Right renal pelvis (tissue), 4 donors: ENCODE results near the gene LBX1. TPM values are rescaled to one million over a fixed set of nuclear protein-coding genes. Genes with fewer than 3 reads are reported as not detected.
"Not testable (repeated sequence)": the region's sequence is repeated elsewhere in the genome, so short reads cannot be mapped to it uniquely, and the experiment has no call there.

Experiments
- DNase-seq, 4 donors: peaks; one replicate each; pipeline ENCODE4 v3.0.0-alpha.2; 2013; ENCODE audit warnings: low read depth in 4 of 4, low spot score in 3 of 4, missing footprints in 1 of 4
- polyA plus RNA-seq, 4 donors: library from polyadenylated mRNA; unstranded; fragments of 120-200 nt; gene quantifications; one replicate each; pipeline ENCODE4 v1.2.1, GENCODE V29; 2013; ENCODE audit not compliant: insufficient read length in 4 of 4

Gene LBX1
- polyA plus RNA-seq, 4 donors = not detected

- no peak for DNase-seq
Observed at GRCh38 chr10:101215397-101216206, 13.7 kb downstream of the LBX1 start.

- peak in 1 of 4 donors; percentile 59 for DNase-seq
Observed at GRCh38 chr10:101214446-101215396, 14.5 kb downstream of the LBX1 start.

GRCh38 chr10:101208543-101208942 is 20.7 kb downstream of the LBX1 start:
- no peak for DNase-seq

GRCh38 chr10:101207026-101207425 is 22.2 kb downstream of the LBX1 start:
- no peak for DNase-seq

- DNase-seq = not testable (repeated sequence)
Observed at GRCh38 chr10:101202667-101203066, 26.6 kb downstream of the LBX1 start.

GRCh38 chr10:101198326-101198977 is 30.8 kb downstream of the LBX1 start:
- not testable (repeated sequence) for DNase-seq

GRCh38 chr10:101195921-101196320 is 33.3 kb downstream of the LBX1 start:
- no peak for DNase-seq

GRCh38 chr10:101189461-101190401 is 39.5 kb downstream of the LBX1 start:
- no peak for DNase-seq

- DNase-seq = no peak
Observed at GRCh38 chr10:101188942-101189341, 40.3 kb downstream of the LBX1 start.

- no peak for DNase-seq
Observed at GRCh38 chr10:101183458-101184183, 45.6 kb downstream of the LBX1 start.

GRCh38 chr10:101182936-101183335 is 46.3 kb downstream of the LBX1 start:
- DNase-seq = no peak

Other genes with a start within 250 kb of the LBX1 start
- gene MRPL43, start 242.0 kb downstream of the LBX1 start, polyA plus RNA-seq = 100 to 1,000 TPM in 1 of 4 donors, 10 to 100 TPM in 3; 93.1 to 135 (median 94.8) TPM
- 10 to 100 TPM; 14.0 to 16.8 (median 15.2) TPM for gene TWNK, start 241.9 kb downstream of the LBX1 start, polyA plus RNA-seq
- gene LZTS2, start 229.7 kb downstream of the LBX1 start, polyA plus RNA-seq = 10 to 100 TPM; 50.8 to 77.7 (median 55.0) TPM
- gene PDZD7, start 198.3 kb downstream of the LBX1 start, polyA plus RNA-seq = 1 to 10 TPM; 1.3 to 3.8 (median 1.9) TPM
- 10 to 100 TPM; 22.1 to 24.6 (median 22.7) TPM for gene SFXN3, start 198.2 kb downstream of the LBX1 start, polyA plus RNA-seq
- gene KAZALD1, start 167.5 kb downstream of the LBX1 start, polyA plus RNA-seq = 10 to 100 TPM in 3 of 4 donors, 1 to 10 TPM in 1; 9.7 to 13.1 (median 10.9) TPM
- gene TLX1, start 98.2 kb downstream of the LBX1 start, polyA plus RNA-seq = under 1 TPM; 0.04 to 0.13 (median 0.10) TPM
- 10 to 100 TPM; 20.1 to 31.2 (median 29.0) TPM for gene BTRC, start 124.7 kb upstream of the LBX1 start, polyA plus RNA-seq